Suppressor macrophage treated with lipopolysaccharide for 1 hour (primary cell): ENCODE results near the gene RBM7.

Source experiments
- DNase-seq, 3 donors: peaks; one replicate each; pipeline ENCODE4 v3.0.0-alpha.2; 2020 to 2022

Gene RBM7, protein sequence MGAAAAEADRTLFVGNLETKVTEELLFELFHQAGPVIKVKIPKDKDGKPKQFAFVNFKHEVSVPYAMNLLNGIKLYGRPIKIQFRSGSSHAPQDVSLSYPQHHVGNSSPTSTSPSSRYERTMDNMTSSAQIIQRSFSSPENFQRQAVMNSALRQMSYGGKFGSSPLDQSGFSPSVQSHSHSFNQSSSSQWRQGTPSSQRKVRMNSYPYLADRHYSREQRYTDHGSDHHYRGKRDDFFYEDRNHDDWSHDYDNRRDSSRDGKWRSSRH

DNA sequence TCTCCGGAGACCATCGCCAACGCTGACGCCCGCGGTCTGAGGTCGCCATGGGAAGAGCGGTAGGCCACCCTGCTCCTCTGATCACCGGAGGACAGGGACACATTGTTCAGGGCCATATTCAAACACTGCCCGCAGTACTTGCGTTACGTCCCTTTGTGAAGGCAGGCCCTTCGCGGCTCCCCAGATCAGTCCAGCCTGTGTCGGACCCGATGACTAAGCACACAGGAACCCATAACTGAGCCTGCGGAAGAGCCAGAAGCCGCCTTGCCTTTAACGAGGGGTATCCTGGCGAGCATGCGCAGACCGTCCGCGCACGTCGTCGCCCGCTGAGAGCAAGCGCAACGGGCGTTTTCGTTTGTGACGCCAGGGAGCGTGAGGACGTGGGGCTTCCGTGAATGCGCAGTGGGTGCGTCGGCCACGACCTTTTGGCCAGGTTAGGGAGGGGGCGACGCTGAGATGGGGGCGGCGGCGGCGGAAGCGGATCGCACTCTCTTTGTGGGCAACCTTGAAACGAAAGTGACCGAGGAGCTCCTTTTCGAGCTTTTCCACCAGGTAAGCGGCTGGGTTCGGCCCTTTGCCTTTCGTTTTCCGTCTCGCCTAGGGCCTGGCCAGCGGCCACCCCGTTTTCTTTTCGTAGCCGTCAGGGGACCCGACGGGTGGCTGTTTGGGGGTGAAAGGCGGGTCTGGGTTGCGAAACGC, at the start of gene RBM7, which contains the start of gene C11orf71:
RBM7 (plus strand) TSS at position 451 of the 699 bp plus-strand sequence; CDS start at position 457, 6 bp downstream.
C11orf71 (minus strand) TSS at position 296 of the 699 bp plus-strand sequence; CDS start at position 116, 180 bp downstream.
- DNase-seq, result peak; percentile 99 to 100 (median 100)

DNA sequence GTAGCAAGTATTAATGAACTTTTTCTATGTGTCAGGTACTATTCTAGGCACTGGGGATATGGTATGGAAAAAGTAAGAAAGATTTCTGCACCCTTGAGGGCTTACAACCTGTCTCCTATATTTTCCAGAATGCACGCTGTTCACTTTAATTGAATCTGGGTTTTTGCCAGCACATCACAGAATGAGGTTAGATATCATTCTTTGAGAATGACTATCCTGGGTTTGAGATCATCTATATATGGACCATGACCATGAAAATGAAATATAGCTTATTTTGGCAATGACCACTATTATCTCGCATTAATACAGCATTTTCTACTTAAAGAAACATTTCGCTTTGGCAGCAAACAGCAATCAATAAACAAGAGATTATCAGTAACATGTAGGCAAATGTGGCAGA, 47.0 kb upstream of the RBM7 start:
- DNase-seq, result no peak

DNA sequence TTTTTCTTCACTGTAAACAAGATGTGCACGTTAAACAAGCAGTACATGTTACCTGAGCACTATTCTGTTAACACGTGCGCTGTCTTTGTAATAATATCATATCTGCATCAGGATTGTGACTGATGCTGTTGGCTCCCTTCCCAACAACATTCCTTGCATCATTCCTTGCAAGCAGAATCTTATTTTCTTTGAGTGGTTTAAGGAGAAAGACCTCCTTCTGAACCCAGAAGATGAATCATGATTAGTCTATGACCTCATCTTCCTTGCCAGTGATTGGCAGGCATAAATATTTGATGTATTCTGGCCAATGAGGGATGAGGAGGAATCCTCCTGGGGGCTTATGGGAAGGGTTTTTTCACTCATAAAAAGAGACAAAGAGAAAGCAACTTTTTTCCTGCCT, 46.4 kb upstream of the RBM7 start:
- peak in 2 of 3 donors; percentile 7 to 21 for DNase-seq

DNA sequence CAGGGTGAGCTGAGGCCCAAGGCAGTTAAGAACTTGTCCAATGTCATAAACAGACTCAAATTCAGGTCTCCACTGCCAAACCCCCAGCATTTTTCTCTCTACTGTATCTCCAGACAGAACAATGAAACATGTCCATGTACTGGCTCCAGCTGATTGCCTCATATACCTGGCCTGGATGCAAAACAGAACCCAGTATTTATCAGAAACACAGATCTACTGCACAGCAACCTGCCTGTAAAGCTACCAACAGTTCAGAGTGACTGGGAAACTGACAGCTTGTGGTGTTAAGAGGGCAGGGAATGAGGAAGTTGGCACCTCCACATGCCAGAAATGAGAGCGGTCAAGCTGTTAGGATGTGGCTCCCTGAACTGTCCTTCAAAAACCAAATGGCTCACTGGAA, 41.8 kb upstream of the RBM7 start:
- no peak for DNase-seq

DNA sequence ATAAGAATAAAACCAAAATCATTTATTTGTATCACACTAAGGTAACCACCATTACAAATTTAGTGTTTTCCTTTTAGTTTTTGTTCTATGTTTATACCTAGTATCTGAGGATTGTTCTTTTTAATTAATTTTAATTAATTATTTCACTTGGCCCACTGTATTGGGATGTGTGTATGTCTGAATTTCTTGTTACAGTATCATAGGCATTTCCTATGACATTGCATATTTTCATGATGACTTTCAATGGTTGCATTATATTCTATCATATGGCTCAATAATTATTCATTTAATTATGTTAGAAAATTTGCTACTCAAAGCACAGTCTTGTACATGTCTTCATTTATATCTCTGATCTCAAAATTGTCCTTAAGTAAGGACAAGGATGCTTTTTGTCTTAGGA, 41.1 kb upstream of the RBM7 start:
- no peak for DNase-seq

DNA sequence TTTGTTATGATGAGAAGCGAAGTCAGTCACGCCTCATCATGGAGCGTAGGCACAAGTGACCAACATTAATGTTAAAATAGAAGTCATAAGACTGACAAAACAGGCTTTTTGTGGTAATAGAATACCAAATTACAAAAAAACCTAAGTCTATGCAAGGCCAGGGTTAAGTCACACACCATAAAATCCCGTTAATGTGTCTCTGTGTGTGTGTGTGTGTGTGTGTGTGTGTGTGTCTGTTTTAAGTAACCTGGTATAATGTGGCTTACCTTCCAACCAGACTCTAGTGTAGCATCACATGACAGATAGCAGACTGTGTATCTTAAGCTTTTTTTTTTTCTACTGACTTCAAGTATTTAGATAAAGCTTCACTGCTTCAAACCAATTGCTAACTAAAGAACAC, 38.1 kb upstream of the RBM7 start:
- DNase-seq, result no peak

DNA sequence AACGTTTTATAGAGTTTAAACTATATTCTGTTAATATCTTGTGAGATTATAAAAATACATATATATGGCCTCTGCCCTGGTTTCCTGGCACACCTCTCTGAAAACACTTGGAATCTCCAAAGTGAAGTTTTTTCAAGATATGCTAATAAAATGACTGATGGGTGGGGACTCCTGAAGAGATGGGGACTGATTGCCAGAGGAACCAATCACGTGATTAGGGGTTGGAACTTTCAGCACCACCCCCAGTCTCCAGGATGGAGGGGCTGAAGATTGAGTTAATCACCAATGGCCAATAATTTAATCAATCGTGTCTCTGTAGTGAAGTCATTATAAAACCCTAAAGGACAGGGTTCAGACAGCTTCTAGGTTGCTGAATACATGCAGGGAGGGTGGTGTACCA, 37.5 kb upstream of the RBM7 start:
- no peak for DNase-seq

DNA sequence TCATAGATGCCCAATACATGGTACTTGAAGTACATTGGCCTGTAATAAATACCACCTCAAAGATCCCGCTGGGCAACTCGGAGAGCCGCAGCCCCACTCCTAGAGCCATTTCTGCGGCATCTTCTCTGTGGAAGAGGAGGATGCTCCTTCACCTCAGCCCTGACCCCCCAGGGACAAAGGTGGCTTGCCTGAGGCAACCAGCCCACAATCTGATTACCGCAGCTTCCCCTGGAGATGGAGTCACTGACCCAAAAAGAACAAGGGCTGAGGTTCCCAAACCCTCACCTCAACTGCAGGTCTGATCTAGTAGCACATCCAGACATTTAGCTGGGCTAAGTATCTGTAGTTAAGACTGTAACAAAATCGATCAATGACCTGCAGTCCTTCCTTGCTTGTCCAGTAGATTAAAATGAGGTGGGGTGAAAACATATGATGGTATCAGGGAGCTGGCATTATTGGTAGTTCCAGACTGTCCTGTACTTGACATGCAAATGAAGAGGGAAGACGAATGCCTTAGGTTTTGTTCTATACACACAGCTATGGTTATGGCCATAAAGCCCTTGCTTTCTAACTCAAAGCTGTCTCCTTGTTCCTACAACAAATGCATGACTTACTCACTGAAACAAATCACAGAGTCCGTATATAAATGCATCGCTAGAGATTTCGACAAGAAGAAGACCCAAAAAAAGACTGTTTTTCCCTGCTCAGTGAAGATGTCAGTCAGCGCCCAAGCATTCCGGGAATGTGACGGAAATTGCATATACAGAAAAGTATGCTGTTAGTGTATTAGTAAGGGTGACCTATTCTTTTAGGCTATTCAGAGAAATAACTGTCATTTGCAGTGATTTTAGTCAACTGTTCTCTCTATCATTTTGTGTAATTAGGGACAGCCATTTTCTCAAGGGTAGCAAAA, 33.9 kb upstream of the RBM7 start:
- no peak for DNase-seq

DNA sequence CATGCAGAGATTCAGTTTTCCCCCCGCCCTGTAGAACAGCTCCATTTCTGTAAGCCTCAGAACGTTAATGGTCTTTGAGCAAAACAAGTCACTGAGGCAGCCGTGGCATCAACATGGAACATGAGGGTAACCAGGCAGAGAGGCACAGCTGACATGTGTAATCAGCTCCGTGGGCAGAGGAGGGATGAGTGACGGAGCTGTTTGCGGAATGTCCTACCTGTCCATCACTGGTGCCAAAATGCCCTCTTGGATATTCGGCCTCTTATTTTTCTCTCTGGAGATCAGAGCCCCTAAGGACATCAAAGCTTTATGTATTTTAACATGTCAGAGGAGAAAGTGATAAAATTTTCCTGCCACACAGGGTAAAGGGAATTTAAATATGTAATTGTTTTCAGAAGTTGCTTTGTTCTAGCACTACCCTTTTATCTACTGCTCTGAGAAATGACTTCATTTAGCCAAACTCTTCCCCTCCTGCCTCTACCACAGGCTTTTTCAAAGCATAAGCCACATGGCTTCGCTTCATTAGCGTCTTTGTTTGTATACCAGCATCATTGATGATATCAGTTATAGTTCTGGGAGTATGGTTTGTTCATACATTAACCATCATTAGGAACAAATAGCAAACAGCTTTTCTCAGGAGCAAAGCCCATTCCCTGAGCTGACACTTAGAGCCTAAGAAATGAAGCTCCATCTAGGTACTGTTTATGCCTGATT, 33.1 kb upstream of the RBM7 start:
- no peak for DNase-seq

DNA sequence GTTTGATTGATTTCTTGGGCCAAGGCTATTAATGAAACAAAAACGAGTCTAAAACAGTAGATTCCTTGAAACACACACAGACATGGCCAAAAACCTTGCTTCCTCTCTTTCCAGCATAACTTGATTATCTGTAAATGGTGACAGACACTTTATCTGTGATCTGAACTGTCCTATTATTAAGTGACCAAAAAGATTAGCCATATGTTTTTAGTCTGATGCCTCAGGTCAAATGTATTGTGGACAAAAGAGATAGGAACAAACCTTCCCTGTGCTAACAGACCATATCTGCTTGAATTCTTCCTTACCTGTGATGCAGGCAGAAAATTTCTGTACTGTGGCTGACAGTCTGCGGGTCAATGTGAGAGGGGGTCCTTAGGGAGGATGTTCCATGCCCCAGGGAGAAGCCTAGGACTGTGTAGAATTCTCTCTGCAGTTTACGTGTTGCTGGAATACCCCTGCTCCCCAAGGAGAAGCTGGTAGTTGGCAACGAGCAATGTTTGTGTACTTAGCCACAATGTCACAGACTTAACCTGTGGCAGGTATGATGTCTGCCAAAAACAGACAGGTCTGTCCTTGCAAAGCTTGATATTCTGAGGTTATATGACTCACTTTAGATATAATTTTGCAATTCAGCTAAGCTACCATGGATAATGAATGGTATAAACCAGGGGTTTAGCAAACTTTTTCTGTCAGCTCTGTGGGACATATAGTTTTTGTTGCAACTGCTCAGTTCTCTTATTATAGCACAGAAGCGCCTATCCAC, 31.4 kb upstream of the RBM7 start:
- no peak for DNase-seq

DNA sequence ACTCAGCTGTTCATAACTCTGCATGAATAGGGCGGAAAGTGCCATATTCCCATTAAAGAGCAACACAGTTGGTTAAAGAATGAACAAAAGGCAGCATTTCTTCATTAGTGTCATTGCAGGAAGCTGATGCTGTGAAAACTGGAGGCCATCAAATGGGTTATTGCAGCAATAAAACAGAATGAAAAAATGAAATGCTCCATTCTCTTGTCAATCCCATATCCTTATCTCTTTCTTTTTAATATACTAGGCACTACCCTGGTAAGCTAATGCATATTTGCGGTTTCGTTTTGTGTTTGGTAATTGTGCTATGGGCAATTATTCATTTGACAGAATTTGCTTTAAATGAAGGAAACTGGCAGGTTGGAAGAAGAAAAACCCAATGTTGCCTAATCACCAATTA, 25.4 kb upstream of the RBM7 start:
- no peak for DNase-seq

DNA sequence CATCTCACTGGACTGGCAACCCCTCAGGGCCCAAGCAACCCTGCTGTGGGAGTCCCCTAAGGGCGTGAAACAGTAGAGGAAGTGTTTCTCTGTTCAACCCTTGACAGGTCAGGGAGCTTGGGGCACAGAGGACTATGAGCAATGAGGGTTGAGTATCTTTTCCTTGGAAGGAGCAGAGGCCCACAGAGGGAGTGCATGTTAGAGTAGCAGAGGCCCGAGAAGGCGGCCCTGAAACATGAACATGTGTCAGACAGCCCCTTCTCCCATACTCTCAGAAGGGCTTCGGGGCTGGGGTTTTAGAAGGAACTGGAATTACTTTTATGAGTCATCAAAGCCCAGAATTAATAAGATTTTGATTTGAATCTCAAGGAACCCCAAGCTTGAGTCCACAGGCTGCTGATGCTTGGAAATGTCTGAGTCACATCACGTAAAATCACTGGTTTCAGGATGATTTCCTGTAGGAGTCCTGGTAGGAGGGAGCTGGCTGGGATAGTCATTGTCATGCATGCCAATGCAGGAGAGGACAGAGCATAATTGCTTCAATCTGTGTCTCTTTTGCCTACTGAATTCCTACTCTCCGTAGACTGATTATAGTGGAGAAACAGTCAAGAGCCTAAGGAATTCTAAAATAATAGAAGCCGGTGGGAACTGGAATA, 22.7 kb upstream of the RBM7 start:
- DNase-seq, result no peak

DNA sequence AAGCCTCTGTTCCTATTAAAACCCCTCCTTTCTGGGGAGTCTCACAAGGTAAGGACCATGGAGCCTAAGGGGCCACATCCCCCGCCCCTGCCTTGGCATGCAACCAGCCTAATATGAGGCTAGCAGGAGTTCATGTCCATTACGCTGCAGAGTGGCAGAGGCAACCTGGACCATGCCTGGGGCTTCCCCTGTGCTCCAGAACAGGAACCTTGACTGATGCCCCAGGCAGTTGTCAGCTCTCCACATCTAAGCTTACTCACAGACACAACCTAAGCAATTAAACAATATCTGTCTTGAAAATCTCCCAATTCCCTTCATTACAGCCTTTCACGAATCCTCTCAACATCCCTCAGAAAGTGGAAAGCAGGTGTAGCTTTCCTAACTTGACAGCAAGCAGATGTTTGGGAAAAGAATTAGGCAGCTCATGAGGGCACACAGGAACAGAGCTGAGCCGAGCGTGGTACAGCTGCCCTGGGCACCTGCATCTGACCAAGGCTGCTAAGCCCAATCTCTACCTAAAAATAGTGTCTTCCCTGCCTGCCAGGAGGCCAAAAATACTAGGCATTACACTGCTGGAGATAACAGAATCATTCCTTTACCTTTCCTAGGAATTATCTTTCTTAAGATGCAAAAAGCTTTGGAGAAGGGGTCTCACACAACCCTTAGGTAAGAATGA, 20.9 kb upstream of the RBM7 start:
- no peak for DNase-seq

DNA sequence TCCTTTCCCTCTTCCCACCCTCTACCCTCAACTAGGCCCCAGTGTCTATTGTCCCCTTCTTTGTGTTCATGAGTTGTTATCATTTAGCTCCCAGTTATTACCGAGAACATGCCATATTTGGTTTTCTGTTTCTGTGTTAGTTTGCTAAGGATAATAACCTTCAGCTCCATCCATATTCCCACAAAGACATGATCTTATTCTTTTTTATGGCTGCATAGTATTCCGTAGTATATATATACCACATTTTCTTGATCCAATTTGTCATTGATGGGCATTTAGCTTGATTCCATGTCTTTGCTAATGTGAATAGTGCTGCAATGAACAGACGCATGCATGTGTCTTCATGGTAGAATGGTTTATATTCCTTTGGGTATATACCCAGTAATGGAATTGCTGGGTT, 18.0 kb upstream of the RBM7 start:
- DNase-seq, result no peak

DNA sequence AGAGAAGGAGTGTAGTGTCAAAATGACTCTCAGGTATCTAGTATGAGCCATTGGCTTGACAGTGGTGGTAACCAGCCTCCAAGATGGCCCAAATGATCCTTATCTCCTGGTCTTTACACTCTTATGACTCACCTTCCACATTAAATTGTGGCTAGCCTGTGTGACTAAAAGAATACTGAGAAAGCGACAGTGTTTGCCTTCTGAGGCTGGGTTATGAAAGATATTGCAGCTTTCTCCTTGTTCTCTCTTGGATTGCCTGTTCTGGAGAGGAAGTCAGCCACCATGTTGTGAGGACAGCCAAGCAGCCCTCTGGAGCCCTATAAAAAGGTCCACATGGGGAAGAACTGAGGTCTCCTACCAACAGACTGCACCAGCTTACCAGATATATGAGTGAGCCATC, 16.0 kb upstream of the RBM7 start:
- no peak for DNase-seq

DNA sequence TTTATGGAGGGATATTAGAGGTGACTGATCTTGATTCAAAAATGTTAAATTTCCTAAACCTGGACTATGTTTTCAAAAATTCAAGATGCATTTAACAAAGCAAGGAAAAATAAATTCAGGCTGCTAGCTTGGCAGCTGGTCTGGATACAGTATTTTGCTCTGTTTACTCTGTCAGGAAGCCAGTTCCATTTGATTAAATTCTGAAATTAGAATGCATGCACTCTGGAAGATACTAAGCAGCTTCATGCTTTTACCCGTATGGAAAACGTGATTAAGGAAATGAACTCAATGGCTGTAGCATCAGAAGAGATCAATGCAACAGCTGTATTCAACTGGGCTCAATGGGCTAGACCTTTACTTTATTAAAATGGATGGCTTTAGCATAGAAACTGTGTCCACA, 14.3 kb upstream of the RBM7 start:
- no peak for DNase-seq

DNA sequence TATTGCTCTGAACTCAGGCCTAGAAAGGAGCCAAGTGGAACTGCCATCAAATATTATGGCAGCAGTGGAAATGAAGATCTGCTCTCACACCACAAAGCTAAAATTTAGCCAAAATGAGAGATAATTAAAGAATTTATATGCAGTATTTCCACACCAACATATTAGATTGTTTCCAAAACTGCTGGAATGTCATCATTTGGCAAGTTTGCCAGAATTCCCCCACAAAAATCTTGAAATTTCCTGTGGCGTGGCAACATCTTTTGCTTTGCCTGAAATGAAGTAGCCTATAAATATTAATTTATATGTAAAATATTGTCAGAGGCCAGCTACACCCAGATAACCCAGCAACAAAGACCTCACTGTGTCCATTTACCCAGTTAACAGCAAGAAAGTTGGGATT, 13.9 kb upstream of the RBM7 start:
- no peak for DNase-seq

DNA sequence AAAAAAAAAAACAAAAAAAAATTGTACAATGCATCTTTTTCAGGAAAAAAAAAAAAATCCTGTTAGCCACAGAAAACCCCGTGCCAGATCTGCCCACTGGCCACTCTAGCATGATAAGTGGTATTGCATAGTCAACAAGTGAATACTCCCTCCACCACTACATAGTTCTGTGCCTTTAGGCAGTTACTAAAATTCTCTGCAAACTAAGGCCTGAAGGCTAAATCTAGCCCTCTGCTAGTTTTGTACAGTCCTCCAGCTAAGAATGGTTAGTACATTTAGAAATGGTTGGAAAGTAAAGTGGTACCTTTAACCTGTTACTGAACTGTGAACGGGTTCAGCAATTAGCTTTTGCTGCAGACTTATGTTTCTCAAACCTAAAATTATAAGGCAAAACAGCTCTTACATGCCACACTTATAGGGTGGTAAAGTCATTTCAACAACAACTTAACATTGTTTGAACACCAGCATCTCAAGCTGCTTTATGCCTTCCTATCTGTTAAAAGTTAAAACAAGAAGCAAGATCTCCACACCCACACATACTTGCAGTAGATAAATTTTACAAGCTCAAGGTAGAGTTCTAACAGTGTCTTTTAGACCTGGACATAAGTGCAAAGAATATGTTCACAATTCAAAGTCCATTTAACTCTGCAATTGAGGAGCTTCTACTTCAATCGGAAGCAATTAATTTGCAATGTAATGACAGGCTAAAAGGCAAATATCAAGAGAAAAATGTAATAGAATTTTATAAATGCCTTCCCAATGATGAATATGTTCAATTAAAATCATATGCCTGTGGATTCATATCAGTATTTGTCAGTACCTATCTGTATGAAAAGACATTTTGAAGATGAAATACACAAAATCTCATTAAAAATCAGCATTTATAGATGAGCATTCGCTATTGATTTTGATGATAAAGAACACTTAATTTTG, 7.5 kb upstream of the RBM7 start:
- no peak for DNase-seq

DNA sequence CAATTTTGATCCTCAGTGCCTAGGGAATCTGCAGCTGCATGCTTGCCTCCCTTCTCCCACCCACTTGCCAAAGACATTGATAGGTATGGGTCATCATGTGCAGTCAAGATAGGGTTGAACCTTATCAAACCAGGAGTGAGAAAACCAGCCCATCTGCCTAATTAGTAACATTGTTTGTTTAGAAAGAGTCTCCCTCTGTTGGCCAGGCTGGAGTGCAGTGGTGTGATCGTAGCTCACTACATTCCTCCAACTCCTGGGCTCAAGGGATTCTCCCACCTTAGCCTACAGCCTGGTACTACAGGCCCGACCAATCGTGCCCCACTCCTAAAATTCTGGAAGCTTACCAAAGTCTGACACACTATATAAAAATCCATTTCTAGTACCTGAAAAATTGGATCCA, 4.7 kb upstream of the RBM7 start:
- DNase-seq, result no peak

DNA sequence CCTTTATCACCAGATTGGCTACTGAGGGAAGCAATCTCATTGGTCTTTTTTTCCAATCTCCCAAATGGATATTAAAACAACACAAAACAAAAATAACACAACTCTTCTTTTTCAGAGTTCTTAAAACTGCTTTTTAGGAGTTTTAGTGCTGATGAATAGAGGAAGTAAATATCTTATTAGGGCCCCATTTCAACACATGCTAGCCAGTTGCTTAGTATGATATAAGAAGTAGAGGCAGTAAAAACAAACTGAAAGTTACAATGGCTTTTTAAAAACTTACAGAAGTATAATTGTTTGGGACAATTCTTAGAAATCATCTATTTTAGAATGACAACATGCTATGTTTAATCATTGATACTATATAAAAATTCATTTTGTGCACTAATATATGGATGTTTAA, 3.5 kb upstream of the RBM7 start:
- peak; percentile 13 to 45 (median 41) for DNase-seq
